Hematopoietic multipotent progenitor cell treated with erythropoietin and hydrocortisone succinate and interleukin-3 and kit ligand, for 4 days (in vitro differentiated cells): ENCODE data around the gene CCDC112.
A peak's percentile ranks its signal among the peaks of the same experiment; 100 is the strongest.

ENCODE experiments used
- DNase-seq: peaks from one replicate; pipeline ENCODE4 v3.0.0-alpha.2; 2015

The CCDC112 gene

DNA sequence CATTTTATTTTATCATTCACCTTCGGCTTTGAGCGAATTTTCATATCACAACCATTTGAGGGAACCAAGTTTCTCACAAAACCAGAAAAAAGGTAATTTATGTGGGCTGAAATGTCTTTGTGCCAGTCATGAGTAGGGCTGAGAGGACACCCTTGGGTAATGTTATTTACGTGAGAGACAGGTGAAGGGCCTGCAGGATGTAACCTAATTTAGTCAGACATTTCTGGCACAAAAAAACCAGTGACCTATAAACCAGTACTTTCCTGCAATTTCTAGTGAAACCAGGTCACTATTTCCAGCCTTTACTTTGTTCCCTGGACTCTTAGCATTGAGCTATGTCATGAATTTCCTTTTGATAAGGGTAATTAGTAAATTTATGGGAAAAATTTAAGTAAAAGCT is 17.2 kb upstream of the CCDC112 start:
- DNase-seq = no peak

- peak; percentile 19 for DNase-seq
These were observed 16.6 kb upstream of the CCDC112 start for GRCh38 chr5:115313052-115313451.

GRCh38 chr5:115309751-115310370 is 13.4 kb upstream of the CCDC112 start:
- DNase-seq = peak; percentile 73

- no peak for DNase-seq
These were observed 12.4 kb upstream of the CCDC112 start for GRCh38 chr5:115308815-115309214.

- DNase-seq = peak; percentile 7
These were observed 9.6 kb upstream of the CCDC112 start for GRCh38 chr5:115306011-115306536.

DNA sequence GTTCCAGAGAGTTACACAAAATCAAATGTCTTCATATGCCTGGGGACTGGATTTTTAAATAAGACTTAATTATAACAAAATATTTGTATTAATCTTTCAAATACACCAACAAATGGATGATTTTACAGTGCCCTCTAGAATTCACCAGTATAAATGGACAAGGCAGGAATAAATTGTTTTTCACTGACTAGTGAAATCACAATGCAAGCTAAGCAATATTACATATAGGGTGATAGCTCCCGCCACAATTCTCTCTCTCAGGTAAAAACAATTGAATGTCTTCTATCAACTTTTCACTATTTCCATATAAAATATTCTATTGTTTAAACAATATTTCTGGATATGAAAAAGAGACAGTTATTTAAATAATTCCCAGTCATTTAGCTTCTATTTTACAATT is 8.0 kb upstream of the CCDC112 start:
- DNase-seq = no peak

DNA sequence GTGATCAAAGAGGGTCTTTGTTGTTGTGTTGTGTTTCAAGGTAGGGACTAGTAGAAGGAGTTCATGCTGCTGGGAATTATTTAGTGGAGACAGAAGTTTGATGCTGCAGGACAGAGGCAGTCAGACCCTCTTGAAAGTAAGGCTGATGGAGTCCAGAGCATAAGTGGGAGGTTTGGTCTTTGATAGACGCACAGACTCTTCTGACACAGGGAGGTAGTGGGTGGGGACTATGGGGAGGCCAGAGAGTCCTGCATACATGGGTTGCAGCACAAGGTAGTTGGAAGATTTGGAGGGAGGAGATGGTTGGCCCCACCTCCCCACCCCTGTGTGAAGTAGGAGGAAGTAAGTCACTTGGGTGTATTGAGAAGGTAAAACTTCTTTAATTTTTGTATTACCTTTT is 2.4 kb upstream of the CCDC112 start:
- DNase-seq = peak; percentile 10

- no peak for DNase-seq
These were observed 577 bp upstream of the CCDC112 start for GRCh38 chr5:115297031-115297430.

DNA sequence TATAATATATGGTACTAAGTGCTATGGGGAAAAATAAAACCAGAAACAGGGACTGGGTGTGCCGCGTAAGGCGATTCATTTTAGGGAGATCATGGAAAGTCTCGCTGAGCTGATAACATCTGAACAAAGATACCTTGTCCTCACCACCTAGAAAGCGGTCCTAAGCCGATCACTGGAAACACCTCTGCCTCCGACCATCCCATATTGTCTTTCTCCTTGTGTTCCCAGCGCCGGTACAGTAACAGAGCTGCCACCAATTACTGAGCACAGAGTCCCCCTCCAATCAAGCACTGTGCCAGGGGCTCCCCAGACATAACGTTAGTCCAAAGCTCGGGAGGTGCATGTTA is 704 bp downstream of the CCDC112 start:
- DNase-seq = no peak

DNA sequence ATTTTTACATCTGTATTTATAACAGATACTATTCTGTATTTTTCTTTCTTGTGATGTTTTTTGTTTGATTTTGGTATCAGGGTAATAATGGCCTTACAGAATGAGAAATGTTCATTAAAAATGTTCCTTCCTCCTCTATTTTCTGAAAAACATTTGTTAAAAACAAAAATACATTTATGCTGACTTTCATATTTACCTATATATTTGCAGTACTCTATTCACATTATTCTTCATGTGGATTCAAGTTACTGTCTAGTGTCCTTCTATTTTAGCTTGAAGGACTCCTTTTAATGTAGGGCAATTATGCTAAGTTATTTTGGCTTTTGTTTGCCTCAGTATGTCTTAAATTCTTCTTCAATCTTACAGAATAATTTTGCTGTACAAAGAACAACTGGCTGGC is 5.1 kb downstream of the CCDC112 start:
- DNase-seq = no peak

- peak; percentile 22 for DNase-seq
These were observed 7.3 kb downstream of the CCDC112 start for GRCh38 chr5:115289104-115289503.

GRCh38 chr5:115284021-115284420 is 12.4 kb downstream of the CCDC112 start:
- DNase-seq = no peak

DNA sequence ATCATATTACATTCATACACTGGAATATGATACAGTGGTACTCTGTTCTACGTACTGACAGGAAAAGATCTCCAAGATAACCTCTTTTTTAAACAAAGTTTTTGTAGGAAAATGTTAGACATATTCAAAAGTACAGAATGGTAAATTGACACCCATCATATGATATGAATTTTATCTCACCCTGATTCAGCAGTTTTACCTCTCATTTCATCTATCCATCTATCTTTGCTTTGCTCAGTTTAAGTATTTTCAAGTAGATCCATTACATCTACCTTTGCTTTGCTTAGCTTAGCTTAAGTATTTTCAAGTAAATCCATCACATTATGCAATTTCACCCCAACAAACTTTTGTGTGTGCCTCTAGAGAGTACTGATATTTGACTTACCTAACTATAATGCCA is 14.3 kb downstream of the CCDC112 start:
- no peak for DNase-seq

DNA sequence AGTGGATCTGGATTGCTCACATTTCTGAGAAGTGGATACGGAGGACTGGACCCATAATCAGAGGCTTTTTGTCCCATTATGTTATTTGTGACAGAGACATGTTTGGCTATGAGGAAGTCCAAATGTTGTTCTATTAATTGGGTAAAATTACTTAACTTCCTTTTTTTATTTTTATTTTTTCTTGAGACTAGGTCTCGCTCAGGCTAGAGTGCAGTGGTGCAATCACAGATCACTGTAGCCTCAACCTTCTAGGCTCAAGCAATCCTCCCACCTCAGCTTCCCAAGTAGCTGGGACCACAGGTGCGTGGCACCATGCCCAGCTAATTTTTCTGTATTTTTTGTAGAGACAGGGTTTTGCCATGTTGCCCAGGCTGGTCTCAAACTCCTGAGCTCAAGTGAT is 21.9 kb downstream of the CCDC112 start:
- DNase-seq = peak; percentile 40

- no peak for DNase-seq
These were observed 24.0 kb downstream of the CCDC112 start for GRCh38 chr5:115272297-115272958.

DNA sequence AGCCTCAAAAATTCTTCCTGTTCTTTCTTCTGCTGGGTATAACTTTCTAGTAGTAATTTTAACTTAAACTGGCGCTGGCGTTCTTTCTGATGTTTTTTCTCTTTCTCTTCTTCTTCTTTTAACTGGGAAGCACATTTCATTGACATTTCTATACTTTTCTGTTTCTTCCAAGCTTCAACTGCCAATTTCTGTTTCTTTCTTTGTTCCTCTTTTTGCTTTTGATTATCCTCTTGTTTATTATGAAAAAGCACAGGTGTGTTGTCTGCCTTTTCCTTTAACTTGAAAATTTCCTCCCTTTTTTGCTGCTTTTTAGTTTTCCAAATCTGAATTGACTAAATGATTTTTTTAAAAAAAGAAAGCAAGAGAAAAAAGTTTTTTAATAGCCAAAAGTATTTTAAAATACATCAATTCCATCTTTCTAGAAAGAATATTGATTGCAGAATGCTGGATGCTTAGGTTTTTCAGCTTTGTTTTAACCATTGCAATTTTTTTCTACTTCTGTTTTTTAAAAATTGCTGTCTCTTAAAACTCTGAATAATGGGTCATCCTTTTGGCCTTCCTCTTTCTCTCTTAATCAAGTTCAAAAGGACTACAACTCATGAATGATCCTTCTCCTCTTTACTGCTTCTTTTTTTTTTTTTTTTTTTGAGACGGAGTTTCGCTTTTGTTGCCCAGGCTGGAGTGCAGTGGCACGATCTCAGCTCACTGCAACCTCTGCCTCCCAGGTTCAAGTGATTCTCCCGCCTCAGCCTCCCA is 25.0 kb downstream of the CCDC112 start:
- DNase-seq = peak; percentile 10

- no peak for DNase-seq
These were observed 28.8 kb downstream of the CCDC112 start for GRCh38 chr5:115267617-115268016.

DNA sequence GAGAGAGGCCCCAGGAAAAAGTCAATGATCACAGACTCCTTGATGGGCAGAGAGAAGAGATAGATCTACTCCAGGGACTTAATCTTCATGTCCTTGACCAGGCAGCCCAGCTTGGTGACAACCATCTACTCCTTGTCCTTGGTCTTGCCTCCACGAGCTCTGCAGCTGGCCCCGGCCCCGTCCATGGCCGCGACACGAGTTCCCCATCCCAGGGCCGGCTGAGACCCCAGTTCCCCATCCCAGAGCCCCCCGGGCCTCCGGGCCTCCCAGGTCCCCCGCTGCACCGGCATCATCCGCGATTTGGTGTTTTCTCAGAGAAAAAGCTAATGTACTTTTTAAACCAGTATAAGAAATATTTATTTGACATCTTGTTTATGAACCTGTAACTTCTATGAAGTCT is 31.2 kb downstream of the CCDC112 start:
- DNase-seq = no peak

DNA sequence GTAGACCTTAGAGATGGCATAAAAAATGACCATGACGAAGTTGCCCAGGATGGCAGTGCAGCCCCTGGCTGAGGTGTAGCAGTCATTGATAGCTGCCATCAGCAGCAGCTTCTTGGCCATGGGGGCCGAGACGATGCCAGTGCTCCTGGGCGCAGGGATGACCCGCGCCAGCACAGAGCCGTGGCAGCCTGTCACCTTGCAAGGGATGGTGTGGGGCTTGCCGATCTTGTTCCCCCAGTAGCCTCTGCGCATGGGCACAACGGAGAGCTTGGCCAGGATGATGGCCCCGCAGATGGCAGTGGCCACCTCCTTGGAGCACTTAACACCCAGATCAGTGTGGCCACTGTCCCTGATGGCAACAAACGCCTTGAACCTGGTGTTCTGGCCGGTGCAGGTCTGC is 31.7 kb downstream of the CCDC112 start:
- no peak for DNase-seq

- no peak for DNase-seq
These were observed 33.4 kb downstream of the CCDC112 start for GRCh38 chr5:115263078-115263380.

DNA sequence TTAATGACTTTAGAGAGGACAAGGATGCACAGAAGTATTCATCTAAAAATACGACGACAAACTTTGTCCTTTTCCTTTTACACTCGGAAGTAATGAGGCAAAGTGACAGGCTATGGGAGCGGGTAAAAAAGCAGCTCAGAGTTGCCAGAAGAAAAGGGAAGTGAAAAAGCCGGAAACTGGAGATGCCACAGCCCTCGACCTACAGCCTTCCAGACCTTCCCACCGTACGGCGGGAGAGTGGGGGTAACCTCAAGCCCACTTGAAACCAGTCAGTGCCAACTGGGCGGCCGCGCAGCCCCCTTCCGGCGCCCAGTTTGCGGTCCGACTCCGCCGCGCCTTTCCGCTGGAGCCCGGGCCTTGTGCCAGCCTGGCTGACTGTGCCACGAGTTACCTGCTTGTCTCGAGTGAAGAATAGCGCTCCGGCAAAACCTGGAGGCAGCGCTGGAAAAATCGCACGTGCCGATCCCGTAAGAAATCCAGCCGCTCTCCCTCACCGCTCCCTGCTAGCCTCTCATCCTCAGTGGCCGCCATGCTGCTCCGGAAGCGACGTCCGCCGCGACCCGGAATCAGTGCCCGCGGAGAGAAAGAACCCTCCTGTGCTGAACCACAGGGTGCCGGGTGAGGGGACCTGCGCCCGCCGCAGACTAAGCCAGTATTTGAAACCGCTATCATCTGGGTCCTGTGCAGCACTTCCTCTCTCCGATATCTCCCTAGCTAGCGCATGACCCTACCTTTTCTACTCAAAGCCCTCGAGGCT is 34.0 kb downstream of the CCDC112 start, which contains the start of gene PGGT1B:
PGGT1B (minus strand) TSS at position 557 of the 757 bp plus-strand sequence; CDS start at position 531, 26 bp downstream.
- peak; percentile 91 for DNase-seq

DNA sequence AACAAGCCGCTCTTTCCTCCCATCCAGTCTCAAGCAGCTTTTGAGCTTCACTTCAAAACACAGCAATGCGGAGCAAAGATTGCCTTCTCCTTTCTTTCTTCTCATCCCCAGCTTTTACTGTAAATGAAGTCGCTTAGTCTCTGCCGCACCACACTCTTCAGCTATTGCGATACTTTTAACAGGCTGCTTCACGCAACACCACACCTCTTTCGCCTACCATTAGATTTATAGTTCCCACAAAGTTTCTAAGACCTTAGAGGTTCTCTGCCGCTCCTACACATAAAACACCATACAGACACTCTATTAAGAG is 34.5 kb downstream of the CCDC112 start:
- DNase-seq = no peak

GRCh38 chr5:115260248-115260647 is 36.2 kb downstream of the CCDC112 start:
- no peak for DNase-seq

DNA sequence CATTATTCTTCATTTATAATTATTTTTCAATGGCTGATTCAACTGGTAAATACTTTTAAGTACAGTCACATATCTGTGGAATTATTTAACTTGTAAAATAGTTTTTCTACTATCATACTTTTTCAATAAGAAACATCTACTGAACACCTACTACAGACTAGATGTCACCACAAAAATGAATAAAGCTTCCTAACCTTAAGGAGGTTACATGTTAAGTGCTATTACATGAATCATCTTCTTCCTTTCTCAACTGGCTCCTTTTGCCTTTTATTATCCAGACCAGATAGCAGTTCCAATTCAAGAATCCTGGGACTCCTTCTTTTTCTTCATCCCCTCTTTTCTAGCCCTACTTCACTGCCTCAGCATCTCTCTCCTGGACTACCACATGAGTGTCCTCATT is 38.5 kb downstream of the CCDC112 start:
- DNase-seq = no peak
